OCI-LY1 (cell line): Measurements from ENCODE around the gene RASA2.

Experiments
- EZH2 ChIP-seq: fragments of 200-600 bp; sonication (generic), shearing (Covaris generic); IDR thresholded peaks from 2 replicates; pipeline ENCODE4 v1.8.0; 2017; ENCODE audit warnings: borderline replicate concordance, mixed run types, mild to moderate bottlenecking, antibody characterized with exemption, low read length, moderate library complexity, mixed read lengths
- TF ChIP-seq, protein P1 (sequence below): fragments of 200-600 bp; sonication (generic), shearing (Covaris generic); IDR thresholded peaks from 2 replicates; pipeline ENCODE4 v1.5.1; 2017; ENCODE audit warnings: mild to moderate bottlenecking, antibody characterized with exemption, low read length, moderate library complexity, mixed read lengths

- TF ChIP-seq, protein P1, sequence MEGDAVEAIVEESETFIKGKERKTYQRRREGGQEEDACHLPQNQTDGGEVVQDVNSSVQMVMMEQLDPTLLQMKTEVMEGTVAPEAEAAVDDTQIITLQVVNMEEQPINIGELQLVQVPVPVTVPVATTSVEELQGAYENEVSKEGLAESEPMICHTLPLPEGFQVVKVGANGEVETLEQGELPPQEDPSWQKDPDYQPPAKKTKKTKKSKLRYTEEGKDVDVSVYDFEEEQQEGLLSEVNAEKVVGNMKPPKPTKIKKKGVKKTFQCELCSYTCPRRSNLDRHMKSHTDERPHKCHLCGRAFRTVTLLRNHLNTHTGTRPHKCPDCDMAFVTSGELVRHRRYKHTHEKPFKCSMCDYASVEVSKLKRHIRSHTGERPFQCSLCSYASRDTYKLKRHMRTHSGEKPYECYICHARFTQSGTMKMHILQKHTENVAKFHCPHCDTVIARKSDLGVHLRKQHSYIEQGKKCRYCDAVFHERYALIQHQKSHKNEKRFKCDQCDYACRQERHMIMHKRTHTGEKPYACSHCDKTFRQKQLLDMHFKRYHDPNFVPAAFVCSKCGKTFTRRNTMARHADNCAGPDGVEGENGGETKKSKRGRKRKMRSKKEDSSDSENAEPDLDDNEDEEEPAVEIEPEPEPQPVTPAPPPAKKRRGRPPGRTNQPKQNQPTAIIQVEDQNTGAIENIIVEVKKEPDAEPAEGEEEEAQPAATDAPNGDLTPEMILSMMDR = no peak
- no peak for TF ChIP-seq EZH2
Observed at GRCh38 chr3:141557961-141558706, 71.3 kb downstream of the RASA2 start.
